ENCODE data around the gene PRR22. TPM values are rescaled to one million over a fixed set of nuclear protein-coding genes. Genes with fewer than 3 reads are reported as not detected.

PRR22 gene
- total and polyA plus RNA-seq, 2 donors (not counting 3 experiments of a cell fraction or from before 2014, with no cell fraction given): 1.4 to 3.4 TPM

- TF ChIP-seq EZH2 (IDR thresholded peaks at IDR 0.05; ENCODE audit: borderline replicate concordance, low read depth, low read length, severe bottlenecking) (no peak), FOS (IDR thresholded peaks at IDR 0.05; ENCODE audit: borderline replicate concordance, insufficient read depth, low read length) (no peak), POLR2A (IDR thresholded peaks at IDR 0.05; ENCODE audit: low read depth, low read length) (no peak), JUN (IDR thresholded peaks at IDR 0.05; ENCODE audit: borderline replicate concordance, insufficient read depth, insufficient read length, low read depth) (no peak), GATA2 (IDR thresholded peaks at IDR 0.05; ENCODE audit: insufficient read depth, insufficient read length, low read depth, low read length) (no peak), CTCF (IDR thresholded peaks at IDR 0.05; ENCODE audit: extremely low read depth in 1 of 2, insufficient read depth in 1 of 2, low read depth in 1 of 2, low read length in 2 of 2) (no peak), MYC (IDR thresholded peaks at IDR 0.05; ENCODE audit: low read depth, low read length) (no peak), MAX (IDR thresholded peaks at IDR 0.05; ENCODE audit: insufficient read depth, insufficient read length) (no peak), POLR2AphosphoS5 (IDR thresholded peaks at IDR 0.05; ENCODE audit: insufficient read depth, low read depth, low read length) (no peak)
- CTCF ChIA-PET: interaction anchor here (4.6 kb wide), 1 partner anchor 17 kb away, joined by 24 read pairs; the partner anchor contains the start of gene NRTN
- H3K4me3 ChIP-seq (replicated peaks in 1 of 3; ENCODE audit: insufficient read depth in 1 of 3, low read depth in 1 of 3, low read length in 3 of 3): no peak overlapping the region
- H3K36me3 ChIP-seq (ENCODE audit: control insufficient read depth in 2 of 2, extremely low read depth in 1 of 2, insufficient read depth in 2 of 2, low read length in 2 of 2): no peaks in the 10 kb centered on the region
- no peak for DNase-seq (ENCODE audit: low read depth, low spot score)
- no peaks in the 10 kb centered on the region for H3K9me1 ChIP-seq (replicated peaks; ENCODE audit: control insufficient read depth, extremely low read depth, insufficient read depth, low read length)
- H3K9me3 ChIP-seq (replicated peaks; ENCODE audit: control insufficient read depth, insufficient read depth, low read length): no peaks in the 10 kb centered on the region
- H3K4me2 ChIP-seq (ENCODE audit: insufficient read depth, low read length): no peak overlapping the region
- no peak for FAIRE-seq
- no peak overlapping the region for H2AFZ ChIP-seq (ENCODE audit: low read depth, low read length)
- no peaks in the 10 kb centered on the region for H3K27me3 ChIP-seq (ENCODE audit: control insufficient read depth in 2 of 2, insufficient read depth in 2 of 2, low read length in 2 of 2)
- H3K4me1 ChIP-seq (ENCODE audit: control insufficient read depth, extremely low read depth, insufficient read depth, low read length): no peaks in the 10 kb centered on the region
- no peaks in the 10 kb centered on the region for H4K20me1 ChIP-seq (replicated peaks; ENCODE audit: control insufficient read depth, extremely low read depth, insufficient read depth, low read length)
- intact Hi-C loops (cut with micrococcal nuclease) (no loop called here), dilution Hi-C loops (cut with MboI; ENCODE audit: extremely low pct_ligation_motif_present, low sequenced_read_pairs) (no loop called here)
- no peak overlapping the region for H3K27ac ChIP-seq (ENCODE audit: insufficient read depth, low read depth, low read length)
- POLR2A ChIA-PET: no interaction called here
- H3K9ac ChIP-seq (replicated peaks; ENCODE audit: extremely low read depth, insufficient read depth, low read length): no peak overlapping the region
- no TSS peak for BruUV-seq (replicated peaks)
- no peaks in the 10 kb centered on the region for H3K79me2 ChIP-seq (ENCODE audit: control insufficient read depth, insufficient read depth, low read length)
Observed at GRCh38 chr19:5820785-5821184, 36.2 kb upstream of the PRR22 start.

Measured in endothelial cell of umbilical vein (primary cell).